NT2/D1 (cell line): ENCODE measurements around the gene PCP2.

ENCODE experiments used
- SUZ12 ChIP-seq: IDR thresholded peaks from 2 replicates; pipeline ENCODE4 v1.6.1; 2011; ENCODE audit not compliant: insufficient read length, insufficient read depth; ENCODE audit errors: extremely low read depth
- YY1 ChIP-seq: IDR thresholded peaks from 2 replicates; pipeline ENCODE4 v1.6.1; 2011; ENCODE audit not compliant: insufficient read length, insufficient read depth
- ZNF274 ChIP-seq: IDR thresholded peaks from 2 replicates; pipeline ENCODE4 v1.6.1; 2011; ENCODE audit warnings: mild to moderate bottlenecking, low read depth, low read length

- TF ChIP-seq YY1 (no peak), SUZ12 (no peak), ZNF274 (no peak)
Observed at GRCh38 chr19:7618348-7618747, 15.2 kb downstream of the PCP2 start.
